Measurements from ENCODE around the gene GSN.

DNA sequence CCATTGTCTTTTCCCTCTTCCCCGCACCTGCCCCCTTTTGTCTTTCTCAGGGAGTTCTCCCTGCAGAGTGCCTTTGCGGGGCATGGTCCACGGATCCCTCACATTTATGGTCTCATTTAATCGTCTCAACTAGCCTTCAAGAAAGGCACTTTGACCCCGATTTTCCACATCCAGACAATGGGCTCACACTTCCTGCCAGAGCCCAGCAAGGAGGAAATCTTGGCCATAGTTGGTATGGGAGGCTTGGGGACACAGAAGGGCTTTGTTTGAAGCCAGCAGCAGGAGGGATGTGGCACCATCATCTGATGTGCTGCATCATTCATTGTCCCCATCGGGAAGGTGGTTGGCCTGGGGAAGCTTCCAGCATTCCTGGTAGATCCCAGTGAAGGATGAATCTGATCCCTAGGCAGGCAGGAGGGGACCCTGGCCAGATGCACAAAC lies 24.9 kb downstream of the GSN start:
- TF ChIP-seq, protein P1, sequence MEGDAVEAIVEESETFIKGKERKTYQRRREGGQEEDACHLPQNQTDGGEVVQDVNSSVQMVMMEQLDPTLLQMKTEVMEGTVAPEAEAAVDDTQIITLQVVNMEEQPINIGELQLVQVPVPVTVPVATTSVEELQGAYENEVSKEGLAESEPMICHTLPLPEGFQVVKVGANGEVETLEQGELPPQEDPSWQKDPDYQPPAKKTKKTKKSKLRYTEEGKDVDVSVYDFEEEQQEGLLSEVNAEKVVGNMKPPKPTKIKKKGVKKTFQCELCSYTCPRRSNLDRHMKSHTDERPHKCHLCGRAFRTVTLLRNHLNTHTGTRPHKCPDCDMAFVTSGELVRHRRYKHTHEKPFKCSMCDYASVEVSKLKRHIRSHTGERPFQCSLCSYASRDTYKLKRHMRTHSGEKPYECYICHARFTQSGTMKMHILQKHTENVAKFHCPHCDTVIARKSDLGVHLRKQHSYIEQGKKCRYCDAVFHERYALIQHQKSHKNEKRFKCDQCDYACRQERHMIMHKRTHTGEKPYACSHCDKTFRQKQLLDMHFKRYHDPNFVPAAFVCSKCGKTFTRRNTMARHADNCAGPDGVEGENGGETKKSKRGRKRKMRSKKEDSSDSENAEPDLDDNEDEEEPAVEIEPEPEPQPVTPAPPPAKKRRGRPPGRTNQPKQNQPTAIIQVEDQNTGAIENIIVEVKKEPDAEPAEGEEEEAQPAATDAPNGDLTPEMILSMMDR (conservative IDR thresholded peaks at IDR 0.05), result no peak
- no peak for TF ChIP-seq ZFX (IDR thresholded peaks at IDR 0.05)

Data from C4-2B (cell line).